Astrocyte (in vitro differentiated cells and primary cell): ENCODE data around the gene KIF20B.

ENCODE experiments used
- CTCF ChIP-seq: IDR thresholded peaks from 2 replicates; pipeline ENCODE4 v1.5.1; 2011; ENCODE audit warnings: low read depth, mild to moderate bottlenecking, inconsistent platforms, low read length, moderate library complexity; ENCODE audit not compliant: insufficient read depth
- EZH2 ChIP-seq: IDR thresholded peaks from 2 replicates; pipeline ENCODE4 v1.6.1; 2012; ENCODE audit warnings: mild to moderate bottlenecking, low read length, inconsistent platforms; ENCODE audit not compliant: insufficient read depth

GRCh38 chr10:89692416-89692815 is 9.0 kb upstream of the KIF20B start:
- no peak for TF ChIP-seq CTCF
- TF ChIP-seq EZH2 = no peak
